Stomach (tissue), 9 donors: ENCODE results near the gene QPCT. TPM values are rescaled to one million over a fixed set of nuclear protein-coding genes. Genes with fewer than 3 reads are reported as not detected.

Experiments
- DNase-seq, 2 donors: peaks; one replicate each; pipeline versions ENCODE4 v3.0.0 to v3.0.0-alpha.2; 2013 to 2019
- H3K27ac ChIP-seq, 5 donors: fragments of 200-600 bp in 4 of 5; sonication (generic) in 4 of 5; one replicate each; pipeline ENCODE4 v1.5.1; 2013 to 2019; ENCODE audit warnings: mild to moderate bottlenecking in 1 of 5, moderate library complexity in 1 of 5
- H3K27me3 ChIP-seq, 3 donors: fragments of 200-600 bp; sonication (generic); one replicate each; pipeline ENCODE4 v1.5.1; 2017 to 2019; ENCODE audit warnings: mixed run types in 1 of 3
- H3K36me3 ChIP-seq, 4 donors: fragments of 200-600 bp; sonication (generic); 1 replicate in 3 of 4; 2 replicates in 1 of 4; pipeline ENCODE4 v1.5.1; 2016 to 2019
- H3K4me1 ChIP-seq, 4 donors: fragments of 200-600 bp; sonication (generic); one replicate each; pipeline ENCODE4 v1.5.1; 2016 to 2019
- H3K4me3 ChIP-seq, 4 donors: fragments of 200-600 bp; sonication (generic) in 3 of 4; one replicate each; pipeline ENCODE4 v1.5.1; 2016 to 2019; ENCODE audit warnings: mild to moderate bottlenecking in 1 of 4
- H3K9me3 ChIP-seq, 4 donors: fragments of 200-600 bp; sonication (generic); one replicate each; pipeline ENCODE4 v1.5.1; 2016 to 2019
- CTCF ChIP-seq, 7 experiments: fragments of 450-650 bp in 4 of 7; fragments of 200-600 bp in 3 of 7; sonication (generic) in 3 of 7; IDR thresholded peaks; one replicate each; pipeline ENCODE4 v1.5.1; 2016 to 2019; ENCODE audit warnings: antibody characterized with exemption in 7 of 7, control low read depth in 2 of 7, mild to moderate bottlenecking in 1 of 7
- EP300 ChIP-seq: sonication (generic); formaldehyde crosslinking; IDR thresholded peaks from one replicate; pipeline ENCODE4 v1.6.1; 2017; ENCODE audit warnings: antibody characterized with exemption
- POLR2A ChIP-seq, 4 donors: fragments of 450-650 bp; IDR thresholded peaks; one replicate each; pipeline ENCODE4 v1.6.1; 2016; ENCODE audit warnings: antibody characterized with exemption in 4 of 4, control low read depth in 2 of 4, mild to moderate bottlenecking in 1 of 4, moderate library complexity in 1 of 4
- POLR2AphosphoS5 ChIP-seq, 3 donors: sonication (generic); formaldehyde crosslinking; IDR thresholded peaks; one replicate each; pipeline ENCODE4 v1.6.1; 2016; ENCODE audit warnings: antibody characterized with exemption in 3 of 3
- WGBS, 5 donors: extraction: QIAGEN DNeasy Blood & Tissue Kit in 3 of 5; methylation state at CpG; one replicate each; pipeline versions ENCODE4 v1.1.5 to v1.1.7; 2013 to 2018; 5-methylcytosine and 5-hydroxymethylcytosine counted together
- intact Hi-C: fragments of 100-400 bp; cut with DNase I; formaldehyde crosslinking; loops from one replicate; pipeline ENCODE4 v1.15.1; 2023; ENCODE audit warnings: low total_unique reads
- polyA plus RNA-seq, 3 donors: library from polyadenylated mRNA; stranded (reverse); fragments of 200-250 nt; gene quantifications; one replicate each; pipeline ENCODE4 v1.2.3, GENCODE V29; 2013
- small RNA-seq, 4 donors: library from RNA; depleted of rRNA; stranded (forward); fragments of <200 nt; gene quantifications; one replicate each; pipeline ENCODE3, GENCODE V24; 2016
- total RNA-seq, 5 donors: library from RNA; depleted of rRNA; stranded (reverse); fragments of >200 nt; gene quantifications; one replicate each; pipeline versions ENCODE4 v1.1.0 to v1.2.3, GENCODE V29; 2014 to 2016
- donor health status: healthy with polysubstance abuse.
- donor health status: Bipolar disorder and iron deficiency.
- donor health status: healthy.

The QPCT gene
- total and polyA plus RNA-seq, 8 donors, result 1.3 to 26.6 (median 4.4) TPM; not detected in 1

- Histone ChIP-seq H3K4me1 (peaks cover 0 to 10% (median 2%) of the 10 kb centered on the region in 4 donors), H3K4me3 (no peak overlapping the region), H3K36me3 (no peaks in the 10 kb centered on the region), H3K9me3 (no peaks in the 10 kb centered on the region), H3K27ac (no peak overlapping the region), H3K27me3 (no peaks in the 10 kb centered on the region)
- no peak for TF ChIP-seq EP300
- TF ChIP-seq POLR2AphosphoS5 (IDR thresholded peaks at IDR 0.05), result no peak
- TF ChIP-seq CTCF (IDR thresholded peaks at IDR 0.05), result no peak
- DNase-seq, result no peak
- 43 to 60% (median 56%) methylated on average over 4 of the region's 4 CpGs for WGBS, 5 donors
- intact Hi-C loops, result no loop called here
Measured at GRCh38 chr2:37417321-37417720, 72.9 kb downstream of the QPCT start.

GRCh38 chr2:37418956-37419355 is 74.5 kb downstream of the QPCT start:
- intact Hi-C loops, result no loop called here
- no peaks in the 10 kb centered on the region for H3K36me3 ChIP-seq
- TF ChIP-seq POLR2AphosphoS5 (IDR thresholded peaks at IDR 0.05) (no peak), CTCF (IDR thresholded peaks at IDR 0.05) (no peak), POLR2A (IDR thresholded peaks at IDR 0.05) (no peak), EP300 (no peak)
- no peaks in the 10 kb centered on the region for H3K9me3 ChIP-seq
- WGBS, 5 donors, result 80 to 87% (median 83%) methylated on average over 6 of the region's 6 CpGs
- H3K27me3 ChIP-seq, result no peaks in the 10 kb centered on the region
- H3K4me1 ChIP-seq, result peaks cover 0 to 10% (median 2%) of the 10 kb centered on the region in 4 donors
- H3K4me3 ChIP-seq, result no peak overlapping the region
- no peak for DNase-seq
- no peak overlapping the region for H3K27ac ChIP-seq

GRCh38 chr2:37421686-37422085 is 77.3 kb downstream of the QPCT start:
- Histone ChIP-seq H3K27ac (no peak overlapping the region), H3K36me3 (no peaks in the 10 kb centered on the region), H3K27me3 (no peaks in the 10 kb centered on the region), H3K4me3 (no peak overlapping the region), H3K9me3 (no peaks in the 10 kb centered on the region), H3K4me1 (no peaks in the 10 kb centered on the region)
- no peak for DNase-seq
- intact Hi-C loops, result no loop called here
- WGBS, 5 donors, result 72 to 80% (median 76%) methylated on average over 6 of the region's 6 CpGs
- TF ChIP-seq CTCF (IDR thresholded peaks at IDR 0.05), result no peak

- 73 to 85% (median 78%) methylated on average over 4 of the region's 4 CpGs for WGBS, 5 donors
Measured at GRCh38 chr2:37422816-37423215, 78.4 kb downstream of the QPCT start.

More at GRCh38 chr2:37422816-37423215, 78.4 kb downstream of the QPCT start:
- intact Hi-C loops, result no loop called here
- Histone ChIP-seq H3K9me3 (no peaks in the 10 kb centered on the region), H3K4me1 (no peaks in the 10 kb centered on the region), H3K27ac (no peak overlapping the region), H3K36me3 (no peaks in the 10 kb centered on the region), H3K4me3 (no peak overlapping the region), H3K27me3 (no peaks in the 10 kb centered on the region)
- TF ChIP-seq POLR2AphosphoS5 (IDR thresholded peaks at IDR 0.05) (no peak), POLR2A (IDR thresholded peaks at IDR 0.05) (no peak), CTCF (IDR thresholded peaks at IDR 0.05) (no peak), EP300 (no peak)
- no peak for DNase-seq

Small RNA genes lying within 50 kb of the gene (small RNA-seq; reads per million reads assigned to genes)
- gene RNU6-939P, result 0 reads per million in 4 donors

Other genes starting within 250 kb of the QPCT start
- 10 to 100 TPM in 4 of 5 donors, 1 to 10 TPM in 1; 7.5 to 55.3 (median 40.2) TPM for gene EIF2AK2, start 187.7 kb upstream of the QPCT start, total RNA-seq
- 1 to 10 TPM; 4.7 to 7.3 (median 5.2) TPM for gene EIF2AK2, start 187.7 kb upstream of the QPCT start, polyA plus RNA-seq
- gene SULT6B1, start 156.0 kb upstream of the QPCT start, total RNA-seq, result not detected
- gene SULT6B1, start 156.0 kb upstream of the QPCT start, polyA plus RNA-seq, result not detected
- 10 to 100 TPM in 3 of 5 donors, 1 to 10 TPM in 2; 2.9 to 37.9 (median 11.2) TPM for gene CEBPZOS, start 148.1 kb upstream of the QPCT start, total RNA-seq
- gene CEBPZOS, start 148.1 kb upstream of the QPCT start, polyA plus RNA-seq, result 10 to 100 TPM; 42.2 to 52.5 (median 45.7) TPM
- gene CEBPZ, start 113.0 kb upstream of the QPCT start, total RNA-seq, result 10 to 100 TPM; 18.7 to 58.2 (median 43.4) TPM
- gene CEBPZ, start 113.0 kb upstream of the QPCT start, polyA plus RNA-seq, result 10 to 100 TPM; 40.3 to 59.4 (median 54.2) TPM
- gene NDUFAF7, start 113.0 kb upstream of the QPCT start, total RNA-seq, result 10 to 100 TPM; 19.6 to 79.9 (median 26.4) TPM
- gene NDUFAF7, start 113.0 kb upstream of the QPCT start, polyA plus RNA-seq, result 10 to 100 TPM in 1 of 3 donors, 1 to 10 TPM in 2; 7.3 to 11.1 (median 8.9) TPM
- gene PRKD3, start 19.8 kb upstream of the QPCT start, total RNA-seq, result 10 to 100 TPM in 4 of 5 donors, 1 to 10 TPM in 1; 7.0 to 86.5 (median 15.2) TPM
- gene PRKD3, start 19.8 kb upstream of the QPCT start, polyA plus RNA-seq, result 10 to 100 TPM in 1 of 3 donors, 1 to 10 TPM in 2; 4.2 to 14.7 (median 9.5) TPM